HG03097 (cell line): Measurements from ENCODE around the gene PTX4.
"Not testable (repeated sequence)": the region's sequence is repeated elsewhere in the genome, so short reads cannot be mapped to it uniquely, and the experiment has no call there.

Experiments
- ATAC-seq: cut with Tn5 transposase; IDR thresholded peaks from one replicate; pipeline ENCODE4 v1.9.1; 2021; ENCODE audit not compliant: unreplicated experiment, low FRiP score

PTX4 gene

GRCh38 chr16:1447965-1448364 lies 40.8 kb downstream of the PTX4 start:
- no peak for ATAC-seq

- no peak for ATAC-seq
These were observed 42.3 kb downstream of the PTX4 start for GRCh38 chr16:1446296-1447080.

GRCh38 chr16:1445518-1446203 lies 43.1 kb downstream of the PTX4 start:
- ATAC-seq, result no peak

GRCh38 chr16:1444730-1445517 lies 43.8 kb downstream of the PTX4 start:
- no peak for ATAC-seq

GRCh38 chr16:1443980-1444729 lies 44.6 kb downstream of the PTX4 start, which contains the start of gene CCDC154:
CCDC154 (minus strand) TSS chr16:1444556; CDS start chr16:1444322, 234 bp downstream.
- no peak for ATAC-seq

- ATAC-seq, result no peak
These were observed 45.3 kb downstream of the PTX4 start for GRCh38 chr16:1443403-1443973.

- no peak for ATAC-seq
These were observed 46.0 kb downstream of the PTX4 start for GRCh38 chr16:1442697-1443096.

GRCh38 chr16:1441391-1441829 lies 47.3 kb downstream of the PTX4 start:
- ATAC-seq, result no peak

GRCh38 chr16:1439699-1440074 lies 49.1 kb downstream of the PTX4 start:
- ATAC-seq, result not testable (repeated sequence)

GRCh38 chr16:1439058-1439698 lies 49.6 kb downstream of the PTX4 start:
- ATAC-seq, result no peak

- no peak for ATAC-seq
These were observed 50.3 kb downstream of the PTX4 start for GRCh38 chr16:1438229-1439057.

GRCh38 chr16:1437606-1438005 lies 51.1 kb downstream of the PTX4 start:
- ATAC-seq, result no peak

GRCh38 chr16:1436731-1437355 lies 51.9 kb downstream of the PTX4 start:
- no peak for ATAC-seq

- no peak for ATAC-seq
These were observed 52.6 kb downstream of the PTX4 start for GRCh38 chr16:1435921-1436697.
